HepG2 (cell line): ENCODE measurements around the gene MTRFR. TPM values are rescaled to one million over a fixed set of nuclear protein-coding genes. Genes with fewer than 3 reads are reported as not detected.

Source experiments
- ATAC-seq: fragments of 200-7000 bp; cut with Tn5 transposase; 3 replicates; pipeline ENCODE4 v1.9.1; 2020; ENCODE audit warnings: mild to moderate bottlenecking, moderate library complexity
- BruUV-seq: library from RNA; stranded (reverse); fragments of 400-500 nt; replicated peaks from 2 replicates; lab custom pipeline; 2021; lab: Mats Ljungman, UMichigan
- CTCF ChIA-PET: fragments of 300-600 bp; formaldehyde crosslinking; extraction: SDS; loops from one replicate; lab custom pipeline; 2021; ENCODE audit warnings: low total read pairs, inconsistent platforms, low intra/inter-chr PET ratio; lab: Yijun Ruan, JAX
- POLR2A ChIA-PET: fragments of 350-600 bp; sonication (Branson Sonifier 250); formaldehyde crosslinking; loops from one replicate; lab custom pipeline; 2020; ENCODE audit warnings: antibody characterized with exemption, inconsistent platforms; lab: Yijun Ruan, JAX
- DNase-seq: peaks from one replicate; pipeline ENCODE4 v3.0.0-alpha.2; 2015; ENCODE audit warnings: low spot score
- FAIRE-seq: peaks from 3 replicates; lab custom pipeline; 2011; peaks lifted over from hg19 to GRCh38; lab: Jason Lieb, UNC
- H2AFZ ChIP-seq: one replicate; pipeline ENCODE4 v1.6.1; 2011; ENCODE audit warnings: low read length, inconsistent platforms
- H3K27ac ChIP-seq: fragments of 300-600 bp; 3 replicates; pipeline ENCODE4 v1.8.0; 2011; ENCODE audit warnings: mixed run types, mild to moderate bottlenecking, mixed read lengths, low read length, inconsistent platforms; ENCODE audit not compliant: insufficient read depth; ENCODE audit errors: extremely low read length
- H3K27me3 ChIP-seq, 2 experiments: fragments of 200-600 bp in 1 of 2; 2 replicates in 1 of 2; 3 replicates in 1 of 2; pipeline versions ENCODE4 v1.6.0 to v1.8.0; 2011; ENCODE audit warnings: low read length in 2 of 2, mild to moderate bottlenecking in 2 of 2, moderate library complexity in 2 of 2, inconsistent platforms in 1 of 2; ENCODE audit not compliant: insufficient read depth in 2 of 2, control insufficient read depth in 1 of 2
- H3K36me3 ChIP-seq, 2 experiments: fragments of 200-600 bp in 1 of 2; replicated peaks in 1 of 2; 2 replicates in 1 of 2; 3 replicates in 1 of 2; pipeline versions ENCODE4 v1.5.1 to v1.8.0; 2011; ENCODE audit warnings: low read length in 2 of 2, inconsistent platforms in 1 of 2; ENCODE audit not compliant: insufficient read depth in 2 of 2, control insufficient read depth in 1 of 2
- H3K4me1 ChIP-seq: 2 replicates; pipeline ENCODE4 v1.5.1; 2012; ENCODE audit warnings: low read length, inconsistent platforms; ENCODE audit not compliant: insufficient read depth
- H3K4me2 ChIP-seq: 2 replicates; pipeline ENCODE4 v1.6.0; 2011; ENCODE audit warnings: low read depth, low read length, inconsistent platforms
- H3K4me3 ChIP-seq, 3 experiments: fragments of 200-600 bp in 1 of 3; sonication (generic), shearing (Covaris generic) in 1 of 3; replicated peaks in 1 of 3; 2 replicates each; pipeline ENCODE4 v1.5.1; 2011 to 2016; ENCODE audit warnings: low read length in 3 of 3, inconsistent platforms in 2 of 3, low read depth in 2 of 3, mild to moderate bottlenecking in 2 of 3, control low read depth in 1 of 3, mixed read lengths in 1 of 3; ENCODE audit not compliant: insufficient read depth in 1 of 3
- H3K79me2 ChIP-seq: one replicate; pipeline ENCODE4 v1.6.1; 2011; ENCODE audit warnings: low read length, inconsistent platforms; ENCODE audit not compliant: insufficient read depth
- H3K9ac ChIP-seq: 2 replicates; pipeline ENCODE4 v1.6.0; 2011; ENCODE audit warnings: mild to moderate bottlenecking, low read depth, low read length, inconsistent platforms; ENCODE audit not compliant: insufficient read depth
- H3K9me3 ChIP-seq: 2 replicates; pipeline ENCODE4 v1.5.1; 2012; ENCODE audit warnings: mild to moderate bottlenecking, low read length
- H4K20me1 ChIP-seq: 2 replicates; pipeline ENCODE4 v1.6.0; 2011; ENCODE audit warnings: inconsistent platforms, mild to moderate bottlenecking, low read length, moderate library complexity; ENCODE audit not compliant: insufficient read depth
- AHDC1 ChIP-seq: sonication (generic); formaldehyde crosslinking; IDR thresholded peaks from 2 replicates; pipeline ENCODE4 v1.5.1; 2020; ENCODE audit warnings: mild to moderate bottlenecking, missing genetic modification reagents, borderline replicate concordance
- FOXO1 ChIP-seq: sonication (generic); formaldehyde crosslinking; IDR thresholded peaks from 2 replicates; pipeline ENCODE4 v1.4.0; 2020; ENCODE audit warnings: missing genetic modification reagents
- IRF2 ChIP-seq: IDR thresholded peaks from 2 replicates; pipeline ENCODE4 v1.6.1; 2018; ENCODE audit warnings: missing genetic modification reagents, missing compliant biosample characterization
- SMAD9 ChIP-seq: sonication (generic); formaldehyde crosslinking; IDR thresholded peaks from 2 replicates; pipeline ENCODE4 v1.5.1; 2020; ENCODE audit warnings: mild to moderate bottlenecking, missing genetic modification reagents
- SYNCRIP ChIP-seq: fragments of 200-400 bp; formaldehyde crosslinking; IDR thresholded peaks from 2 replicates; pipeline ENCODE4 v1.6.1; 2018; ENCODE audit warnings: mild to moderate bottlenecking, low read depth, low read length; ENCODE audit not compliant: insufficient read depth
- TFE3 ChIP-seq: IDR thresholded peaks from 2 replicates; pipeline ENCODE4 v1.6.1; 2016
- ZZZ3 ChIP-seq: sonication (generic); formaldehyde crosslinking; IDR thresholded peaks from 2 replicates; pipeline ENCODE4 v1.4.0; 2020; ENCODE audit warnings: missing genetic modification reagents, mild to moderate bottlenecking, borderline replicate concordance
- WGBS: methylation state at CpG from one replicate; pipeline ENCODE4 v1.1.6; 2017; ENCODE audit warnings: low lambda C conversion rate; 5-methylcytosine and 5-hydroxymethylcytosine counted together
- in situ Hi-C: cut with HindIII; loops from 2 replicates; pipeline ENCODE4 v1.10.0; 2017; ENCODE audit warnings: low pct_unique_long_range_greater_than_20kb; ENCODE audit not compliant: extremely low pct_ligation_motif_present
- intact Hi-C: fragments of 100-400 bp; cut with micrococcal nuclease; formaldehyde crosslinking; loops from one replicate; pipeline ENCODE4 v1.10.0; 2022; ENCODE audit not compliant: unreplicated experiment
- polyA plus RNA-seq, 8 experiments: library from polyadenylated mRNA; depleted of rRNA in 3 of 8; stranded (reverse) in 7 of 8; unstranded in 1 of 8; fragments of >200 nt; fragmentation: Illumina TruSeq in 4 of 8; extraction: Trizol in 4 of 8; gene quantifications; 2 replicates each; pipeline versions ENCODE4 v1.2.1 to v1.2.3, GENCODE V29; 2011 to 2016; ENCODE audit warnings: low read depth in 4 of 8, missing spikeins in 1 of 8, mixed read lengths in 1 of 8; ENCODE audit not compliant: insufficient read depth in 1 of 8
- total RNA-seq, 5 experiments: library from RNA; depleted of rRNA; stranded (reverse); fragments of >200 nt; fragmentation: Illumina TruSeq; extraction: Trizol; gene quantifications; 2 replicates each; pipeline ENCODE4 v1.2.3, GENCODE V29; 2016; ENCODE audit warnings: low read depth in 1 of 5

Gene MTRFR
- total and polyA plus RNA-seq, 2 of the 13 experiments (the other 11 are each of a cell fraction or from before 2014, with no cell fraction given) = 7.1 to 9.9 TPM

GRCh38 chr12:123245678-123246077, 12.4 kb downstream of the MTRFR start:
- no peak for FAIRE-seq
- POLR2A ChIA-PET = interaction anchor here (5.6 kb wide), 1 partner anchor 13 kb away, joined by 41 read pairs; the partner anchor contains the start of genes MPHOSPH9 and MTRFR

More at GRCh38 chr12:123245678-123246077, 12.4 kb downstream of the MTRFR start:
- DNase-seq = no peak
- Histone ChIP-seq H3K27ac (no peak overlapping the region), H2AFZ (no peak overlapping the region), H3K36me3 (peaks cover 1 to 20% of the 10 kb centered on the region in 2 experiments; a peak in 4 of 5 replicates), H3K79me2 (peaks cover 38% of the 10 kb centered on the region), H3K27me3 (no peaks in the 10 kb centered on the region), H3K4me3 (no peak overlapping the region), H3K4me2 (no peak overlapping the region), H3K4me1 (peaks cover 6% of the 10 kb centered on the region), H4K20me1 (no peaks in the 10 kb centered on the region), H3K9me3 (no peaks in the 10 kb centered on the region), H3K9ac (no peak overlapping the region)
- no TSS peak for BruUV-seq
- CTCF ChIA-PET = no interaction called here
- intact Hi-C loops = no loop called here
- WGBS = 93% methylated on average over 3 of the region's 3 CpGs
- no peak for TF ChIP-seq IRF2 (CRISPR knock-in tag)
- no peak for TF ChIP-seq ZZZ3 (CRISPR knock-in tag)
- TF ChIP-seq AHDC1 (CRISPR knock-in tag) = no peak
- no peak for TF ChIP-seq SMAD9 (CRISPR knock-in tag)
- no peak for TF ChIP-seq FOXO1 (CRISPR knock-in tag)
- TF ChIP-seq SYNCRIP = no peak
- TF ChIP-seq TFE3 (CRISPR knock-in tag) = no peak
- in situ Hi-C loops = loop anchor here (25.0 kb wide), 1 partner anchor 383 kb away; no protein-coding TSS in a partner anchor
- no peak for ATAC-seq
